ENCODE measurements around the gene SGCE. TPM values are rescaled to one million over a fixed set of nuclear protein-coding genes. Genes with fewer than 3 reads are reported as not detected.

The SGCE gene
- total RNA-seq, 2 donors from 2014 or later, result 41.0 to 75.9 TPM

GRCh38 chr7:94665426-94665825 lies 9.5 kb upstream of the SGCE start:
- no peak overlapping the region for H3K4me3 ChIP-seq
- no peak overlapping the region for H3K27ac ChIP-seq
- H3K4me1 ChIP-seq, result no peaks in the 10 kb centered on the region
- no peaks in the 10 kb centered on the region for H3K27me3 ChIP-seq
- H3K9me3 ChIP-seq, result no peaks in the 10 kb centered on the region
- DNase-seq (ENCODE audit: low spot score), result no peak
- H3K36me3 ChIP-seq, result no peaks in the 10 kb centered on the region
- TF ChIP-seq, protein P1, sequence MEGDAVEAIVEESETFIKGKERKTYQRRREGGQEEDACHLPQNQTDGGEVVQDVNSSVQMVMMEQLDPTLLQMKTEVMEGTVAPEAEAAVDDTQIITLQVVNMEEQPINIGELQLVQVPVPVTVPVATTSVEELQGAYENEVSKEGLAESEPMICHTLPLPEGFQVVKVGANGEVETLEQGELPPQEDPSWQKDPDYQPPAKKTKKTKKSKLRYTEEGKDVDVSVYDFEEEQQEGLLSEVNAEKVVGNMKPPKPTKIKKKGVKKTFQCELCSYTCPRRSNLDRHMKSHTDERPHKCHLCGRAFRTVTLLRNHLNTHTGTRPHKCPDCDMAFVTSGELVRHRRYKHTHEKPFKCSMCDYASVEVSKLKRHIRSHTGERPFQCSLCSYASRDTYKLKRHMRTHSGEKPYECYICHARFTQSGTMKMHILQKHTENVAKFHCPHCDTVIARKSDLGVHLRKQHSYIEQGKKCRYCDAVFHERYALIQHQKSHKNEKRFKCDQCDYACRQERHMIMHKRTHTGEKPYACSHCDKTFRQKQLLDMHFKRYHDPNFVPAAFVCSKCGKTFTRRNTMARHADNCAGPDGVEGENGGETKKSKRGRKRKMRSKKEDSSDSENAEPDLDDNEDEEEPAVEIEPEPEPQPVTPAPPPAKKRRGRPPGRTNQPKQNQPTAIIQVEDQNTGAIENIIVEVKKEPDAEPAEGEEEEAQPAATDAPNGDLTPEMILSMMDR (IDR thresholded peaks at IDR 0.05), result no peak

- H3K27me3 ChIP-seq, result no peaks in the 10 kb centered on the region
- no peaks in the 10 kb centered on the region for H3K9me3 ChIP-seq
- H3K4me1 ChIP-seq, result no peaks in the 10 kb centered on the region
- H3K36me3 ChIP-seq, result no peaks in the 10 kb centered on the region
- no peak overlapping the region for H3K4me3 ChIP-seq
- TF ChIP-seq, protein P1 (IDR thresholded peaks at IDR 0.05), result no peak
- DNase-seq (ENCODE audit: low spot score), result no peak
- H3K27ac ChIP-seq, result no peak overlapping the region
Observed at GRCh38 chr7:94664023-94664422, 8.1 kb upstream of the SGCE start.

GRCh38 chr7:94662548-94662947 lies 6.6 kb upstream of the SGCE start:
- H3K36me3 ChIP-seq, result no peaks in the 10 kb centered on the region
- H3K27me3 ChIP-seq, result no peaks in the 10 kb centered on the region
- TF ChIP-seq, protein P1 (IDR thresholded peaks at IDR 0.05), result no peak
- no peak for DNase-seq (ENCODE audit: low spot score)
- no peaks in the 10 kb centered on the region for H3K4me1 ChIP-seq
- no peaks in the 10 kb centered on the region for H3K9me3 ChIP-seq
- H3K4me3 ChIP-seq, result no peak overlapping the region
- H3K27ac ChIP-seq, result no peak overlapping the region

DNA sequence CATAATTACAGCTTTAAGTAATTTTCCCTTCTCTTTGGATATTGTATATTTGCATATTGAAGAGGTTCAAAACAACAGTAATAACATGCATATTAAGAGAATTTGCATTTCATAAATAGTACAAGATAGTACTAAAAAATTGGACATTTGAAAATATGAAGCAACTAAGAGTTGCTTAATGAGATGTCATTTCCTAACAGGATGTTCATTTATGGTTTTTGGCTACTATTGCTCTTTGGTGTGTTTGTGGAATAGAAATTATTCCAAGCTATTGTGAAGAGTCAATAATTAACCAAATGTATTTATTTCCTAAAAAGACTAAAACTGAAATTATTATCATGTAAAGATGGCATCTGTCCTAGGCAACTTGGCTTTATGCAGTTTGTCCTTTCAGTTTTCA lies 4.1 kb upstream of the SGCE start:
- Histone ChIP-seq H3K27ac (no peak overlapping the region), H3K36me3 (no peaks in the 10 kb centered on the region), H3K4me3 (no peak overlapping the region), H3K27me3 (no peaks in the 10 kb centered on the region), H3K4me1 (peaks cover 0 to under 1% of the 10 kb centered on the region in 2 donors), H3K9me3 (no peaks in the 10 kb centered on the region)
- no peak for DNase-seq (ENCODE audit: low spot score)
- TF ChIP-seq, protein P1 (IDR thresholded peaks at IDR 0.05), result no peak

DNA sequence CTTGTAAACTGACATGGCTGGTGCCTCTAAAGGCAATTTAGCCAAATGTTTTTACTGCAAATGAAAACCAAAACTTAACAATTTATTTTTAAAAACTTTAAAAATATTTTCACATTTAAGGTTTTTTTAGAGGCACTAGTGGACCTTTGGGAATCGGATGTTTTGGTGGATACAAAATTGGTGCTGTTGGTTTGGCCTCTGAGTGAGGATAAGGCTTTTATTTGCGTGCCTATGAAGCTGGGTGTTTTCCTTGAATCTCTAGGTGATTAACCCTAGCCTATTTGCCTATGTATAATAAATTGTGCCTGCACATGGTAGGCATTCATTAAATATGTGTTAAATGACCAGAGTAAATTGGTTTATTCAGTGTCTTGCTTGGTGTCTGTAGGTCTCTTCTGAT lies 2.9 kb upstream of the SGCE start:
- Histone ChIP-seq H3K27ac (no peak overlapping the region), H3K4me3 (peak overlapping the region in 1 of 2 donors; percentile 75), H3K27me3 (no peaks in the 10 kb centered on the region), H3K4me1 (peaks cover 0 to 9% of the 10 kb centered on the region in 2 donors), H3K36me3 (no peaks in the 10 kb centered on the region), H3K9me3 (no peaks in the 10 kb centered on the region)
- DNase-seq (ENCODE audit: low spot score), result no peak
- TF ChIP-seq, protein P1 (IDR thresholded peaks at IDR 0.05), result no peak
